SK-N-SH treated with all-trans-retinoic acid at 6 μM for 48 hours (cell line): ENCODE results near the gene CDH24.
A peak's percentile ranks its signal among the peaks of the same experiment; 100 is the strongest.

ENCODE experiments used
- ATAC-seq: fragments of 200-7000 bp; cut with Tn5 transposase; 3 replicates; pipeline ENCODE4 v1.9.1; 2020; ENCODE audit warnings: mild to moderate bottlenecking, moderate library complexity
- ARNTL ChIP-seq: fragments of 450-650 bp; formaldehyde crosslinking; IDR thresholded peaks from 2 replicates; pipeline ENCODE4 v1.5.0; 2020; ENCODE audit warnings: low read depth, mild to moderate bottlenecking, moderate library complexity, borderline replicate concordance
- BACH2 ChIP-seq: fragments of 250-450 bp; sonication (Bioruptor Pico); IDR thresholded peaks from 2 replicates; pipeline ENCODE4 v1.9.0; 2021; ENCODE audit warnings: mild to moderate bottlenecking, borderline replicate concordance
- CREB5 ChIP-seq: fragments of 250-450 bp; sonication (Bioruptor Pico); IDR thresholded peaks from 2 replicates; pipeline ENCODE4 v1.5.1; 2020; ENCODE audit warnings: low read depth, mild to moderate bottlenecking, moderate library complexity
- CSDC2 ChIP-seq: fragments of 250-450 bp; sonication (Bioruptor Pico); IDR thresholded peaks from 2 replicates; pipeline ENCODE4 v1.5.0; 2020; ENCODE audit warnings: mild to moderate bottlenecking, moderate library complexity
- ESRRG ChIP-seq: fragments of 250-450 bp; sonication (Bioruptor Pico); IDR thresholded peaks from 2 replicates; pipeline ENCODE4 v1.6.1; 2021; ENCODE audit warnings: mild to moderate bottlenecking
- GLIS3 ChIP-seq: fragments of 250-450 bp; sonication (Bioruptor Pico); IDR thresholded peaks from 2 replicates; pipeline ENCODE4 v1.5.0; 2020; ENCODE audit warnings: mild to moderate bottlenecking, moderate library complexity
- ISL1 ChIP-seq: fragments of 250-450 bp; sonication (Bioruptor Pico); IDR thresholded peaks from 2 replicates; pipeline ENCODE4 v2.1.2; 2022; ENCODE audit warnings: mild to moderate bottlenecking, moderate library complexity
- OSR1 ChIP-seq: fragments of 250-450 bp; sonication (Bioruptor Pico); IDR thresholded peaks from 2 replicates; pipeline ENCODE4 v1.8.0; 2022; ENCODE audit warnings: moderate library complexity, mild to moderate bottlenecking, inconsistent platforms
- PATZ1 ChIP-seq: fragments of 250-450 bp; sonication (Bioruptor Pico); IDR thresholded peaks from 2 replicates; pipeline ENCODE4 v1.8.0; 2020; ENCODE audit warnings: mild to moderate bottlenecking, moderate library complexity, borderline replicate concordance
- PPARA ChIP-seq: fragments of 250-450 bp; sonication (Bioruptor Pico); IDR thresholded peaks from 2 replicates; pipeline ENCODE4 v1.5.0; 2020; ENCODE audit warnings: mild to moderate bottlenecking, borderline replicate concordance
- RARB ChIP-seq: fragments of 250-450 bp; sonication (Bioruptor Pico); IDR thresholded peaks from 2 replicates; pipeline ENCODE4 v1.8.0; 2021; ENCODE audit warnings: mild to moderate bottlenecking, moderate library complexity
- SNAI2 ChIP-seq: fragments of 250-450 bp; sonication (Bioruptor Pico); IDR thresholded peaks from 2 replicates; pipeline ENCODE4 v1.5.0; 2020; ENCODE audit warnings: mild to moderate bottlenecking, moderate library complexity
- TCF4 ChIP-seq: fragments of 250-450 bp; sonication (Bioruptor Pico); IDR thresholded peaks from 2 replicates; pipeline ENCODE4 v1.8.0; 2021; ENCODE audit warnings: mild to moderate bottlenecking, moderate library complexity, borderline replicate concordance
- TOX ChIP-seq: fragments of 250-450 bp; sonication (Bioruptor Pico); IDR thresholded peaks from 2 replicates; pipeline ENCODE4 v1.8.0; 2021; ENCODE audit warnings: mild to moderate bottlenecking, moderate library complexity, borderline replicate concordance
- TSHZ2 ChIP-seq: fragments of 250-450 bp; sonication (Bioruptor Pico); IDR thresholded peaks from 2 replicates; pipeline ENCODE4 v1.5.0; 2020; ENCODE audit warnings: mild to moderate bottlenecking, moderate library complexity
- ZC3H10 ChIP-seq: fragments of 250-450 bp; sonication (Bioruptor Pico); IDR thresholded peaks from 2 replicates; pipeline ENCODE4 v1.5.1; 2021; ENCODE audit warnings: mild to moderate bottlenecking, moderate library complexity
- ZFP3 ChIP-seq: fragments of 250-450 bp; sonication (Bioruptor Pico); IDR thresholded peaks from 2 replicates; pipeline ENCODE4 v1.5.0; 2020; ENCODE audit warnings: mild to moderate bottlenecking, moderate library complexity
- ZFP30 ChIP-seq: fragments of 450-650 bp; formaldehyde crosslinking; IDR thresholded peaks from 2 replicates; pipeline ENCODE4 v1.5.0; 2022; ENCODE audit warnings: mild to moderate bottlenecking, moderate library complexity
- ZNF565 ChIP-seq: fragments of 450-650 bp; formaldehyde crosslinking; conservative IDR thresholded peaks from 2 replicates; pipeline ENCODE4 v1.5.0; 2020; ENCODE audit warnings: low read depth, mild to moderate bottlenecking, moderate library complexity
- ZNF8 ChIP-seq: fragments of 450-650 bp; formaldehyde crosslinking; IDR thresholded peaks from 2 replicates; pipeline ENCODE4 v1.5.0; 2020; ENCODE audit warnings: mild to moderate bottlenecking, moderate library complexity

CDH24 gene

GRCh38 chr14:23057757-23058653, 685 bp upstream of the CDH24 start:
- ATAC-seq: peak; percentile 72
- TF ChIP-seq PATZ1 (CRISPR knock-in tag) (0 out of 2 replicates have a peak, but pooled peaks have one; percentile 17), TSHZ2 (CRISPR knock-in tag) (no peak), GLIS3 (peak; percentile 19), SNAI2 (CRISPR knock-in tag) (no peak), TCF4 (no peak), ZNF8 (CRISPR knock-in tag) (no peak), ZC3H10 (CRISPR knock-in tag) (no peak), CSDC2 (no peak), OSR1 (CRISPR knock-in tag) (no peak)

- TF ChIP-seq RARB: no peak
- TF ChIP-seq CSDC2: no peak
- no peak for TF ChIP-seq ZFP3
- no peak for TF ChIP-seq TOX (CRISPR knock-in tag)
- no peak for TF ChIP-seq OSR1 (CRISPR knock-in tag)
- TF ChIP-seq BACH2: no peak
- peak; percentile 78 for ATAC-seq
Observed at GRCh38 chr14:23056145-23056955, 970 bp downstream of the CDH24 start.

GRCh38 chr14:23055621-23056144, 1.6 kb downstream of the CDH24 start:
- peak; percentile 6; the same call in 2 of the 3 replicates for ATAC-seq
- TF ChIP-seq GLIS3 (no peak), ZFP3 (no peak), TCF4 (peak; percentile 79; the same call in 1 of the 2 replicates), OSR1 (CRISPR knock-in tag) (no peak)

GRCh38 chr14:23055147-23055550, 2.2 kb downstream of the CDH24 start:
- no peak for ATAC-seq
- TF ChIP-seq TCF4: no peak
- no peak for TF ChIP-seq RARB
- TF ChIP-seq ARNTL (CRISPR knock-in tag): no peak

- no peak for ATAC-seq
- TF ChIP-seq GLIS3 (no peak), OSR1 (CRISPR knock-in tag) (no peak), SNAI2 (CRISPR knock-in tag) (no peak), ZFP3 (no peak), TOX (CRISPR knock-in tag) (no peak), RARB (no peak), ZNF8 (CRISPR knock-in tag) (no peak), ESRRG (CRISPR knock-in tag) (no peak), ZNF565 (CRISPR knock-in tag) (no peak), ARNTL (CRISPR knock-in tag) (no peak), CREB5 (CRISPR knock-in tag) (no peak), PPARA (CRISPR knock-in tag) (no peak), ZFP30 (CRISPR knock-in tag) (no peak), TCF4 (no peak), BACH2 (no peak), ISL1 (CRISPR knock-in tag) (no peak)
Observed at GRCh38 chr14:23054000-23054811, 3.1 kb downstream of the CDH24 start.
